ENCODE results near the gene PAK1IP1.
"Not testable (repeated sequence)": the region's sequence is repeated elsewhere in the genome, so short reads cannot be mapped to it uniquely, and the experiment has no call there.

PAK1IP1 gene

DNA sequence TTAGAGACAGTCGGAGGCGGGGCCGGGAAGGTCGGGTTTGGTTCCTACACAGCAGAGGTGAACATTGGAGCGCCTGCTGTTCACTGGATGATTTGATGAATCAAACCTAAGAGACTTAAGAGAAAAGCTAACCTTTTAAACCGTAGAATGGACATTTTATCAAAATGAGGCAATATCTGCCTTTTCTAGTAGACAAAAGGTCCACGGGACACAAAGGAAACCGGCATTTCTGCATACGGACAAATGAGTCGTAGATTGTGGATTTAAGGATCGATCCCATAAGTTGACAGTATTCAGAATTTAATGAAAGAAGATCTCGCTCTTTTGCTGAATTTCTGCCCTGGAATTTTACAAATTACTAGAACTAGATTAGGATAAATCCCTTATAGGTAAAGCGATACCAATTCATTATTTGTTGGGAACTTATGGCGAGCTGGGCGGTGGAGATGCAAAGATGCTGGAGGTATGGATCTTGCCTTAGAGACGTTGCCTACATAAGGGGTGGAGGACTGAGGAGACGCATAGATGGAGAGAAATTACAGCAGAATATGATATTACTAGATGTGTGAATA lies 400 bp downstream of the PAK1IP1 start:
- no peak for DNase-seq

DNA sequence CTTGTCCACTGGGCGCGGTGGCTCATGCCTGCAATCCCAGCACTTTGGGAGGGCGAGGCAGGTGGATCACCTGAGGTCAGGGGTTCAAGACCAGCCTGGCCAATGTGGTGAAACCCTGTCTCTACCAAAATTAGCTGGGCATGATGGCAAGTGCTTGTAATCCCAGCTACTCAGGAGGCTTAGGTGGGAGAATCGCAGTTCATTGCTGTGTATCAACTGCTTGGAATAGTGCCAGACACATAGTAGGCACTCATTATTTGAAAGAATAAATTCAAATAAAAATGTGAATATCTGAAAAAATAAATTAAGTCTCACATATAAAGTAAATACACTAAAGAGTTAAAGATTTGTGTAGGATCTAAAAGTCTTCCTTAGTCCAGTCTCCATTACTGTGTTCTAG lies 1.9 kb downstream of the PAK1IP1 start:
- DNase-seq: no peak

DNA sequence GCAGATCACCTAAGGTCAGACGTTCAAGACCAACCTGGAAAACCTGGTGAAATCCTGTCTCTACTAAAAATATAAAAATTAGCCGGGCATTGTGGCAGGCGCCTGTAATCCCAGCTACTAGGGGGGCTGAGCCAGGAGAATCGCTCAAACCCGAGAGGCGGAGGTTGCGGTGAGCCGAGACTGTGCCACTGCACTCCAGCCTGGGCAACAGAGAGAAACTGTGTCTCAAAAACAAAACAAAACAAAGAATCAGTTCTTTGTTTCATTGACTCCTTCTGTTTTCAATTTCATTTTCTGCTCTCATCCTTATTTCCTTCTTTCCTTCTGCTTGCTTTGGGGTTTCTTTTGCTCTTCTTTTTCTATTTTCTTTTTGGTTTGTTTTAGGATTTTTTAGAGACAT lies 19.2 kb downstream of the PAK1IP1 start:
- no peak for DNase-seq

DNA sequence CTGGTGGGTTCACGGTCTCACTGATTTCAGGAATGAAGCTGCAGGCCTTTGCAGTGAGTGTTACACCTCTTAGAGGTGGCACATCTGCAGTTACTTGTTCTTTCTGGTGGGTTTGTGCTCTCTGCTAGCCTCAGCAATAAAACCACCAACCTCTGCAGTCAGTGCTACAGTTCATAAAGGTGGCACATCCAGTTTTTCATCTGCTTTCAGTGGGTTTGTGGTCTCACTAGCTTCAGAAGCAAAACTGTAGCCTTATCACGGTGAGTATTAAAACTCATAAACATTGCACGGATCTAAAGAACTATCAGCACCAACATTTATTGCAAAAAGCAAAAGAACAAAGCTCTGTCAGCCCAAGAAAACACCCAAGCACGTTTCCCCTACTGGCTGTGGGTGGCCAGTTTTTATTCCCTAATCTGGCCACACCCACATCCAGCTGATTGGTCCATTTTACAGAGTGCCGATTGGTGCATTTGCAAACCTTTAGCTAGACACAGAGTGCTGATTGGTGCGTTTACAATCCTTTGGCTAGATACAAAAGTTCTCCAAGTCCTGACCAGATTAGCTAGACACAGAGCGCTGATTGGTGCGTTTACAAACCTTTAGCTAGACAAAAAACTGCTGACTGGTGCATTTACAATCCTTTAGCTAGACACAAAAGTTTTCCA lies 24.7 kb downstream of the PAK1IP1 start:
- no peak for DNase-seq

DNA sequence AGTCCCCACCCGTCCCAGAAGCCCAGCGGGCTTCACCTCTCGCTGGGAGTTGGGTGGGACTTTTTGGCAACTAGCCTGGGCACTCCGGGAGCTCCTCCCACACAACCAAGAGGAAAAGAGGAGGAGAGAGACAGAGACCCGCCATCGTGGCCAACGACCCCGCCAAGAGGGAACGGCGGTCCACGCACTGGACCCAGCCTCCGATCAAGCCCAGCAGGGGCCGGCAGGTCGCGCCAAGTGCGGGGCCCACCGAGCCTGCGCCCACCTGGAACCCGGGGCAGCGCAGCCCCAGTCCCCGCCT lies 25.1 kb downstream of the PAK1IP1 start:
- DNase-seq: no peak

DNA sequence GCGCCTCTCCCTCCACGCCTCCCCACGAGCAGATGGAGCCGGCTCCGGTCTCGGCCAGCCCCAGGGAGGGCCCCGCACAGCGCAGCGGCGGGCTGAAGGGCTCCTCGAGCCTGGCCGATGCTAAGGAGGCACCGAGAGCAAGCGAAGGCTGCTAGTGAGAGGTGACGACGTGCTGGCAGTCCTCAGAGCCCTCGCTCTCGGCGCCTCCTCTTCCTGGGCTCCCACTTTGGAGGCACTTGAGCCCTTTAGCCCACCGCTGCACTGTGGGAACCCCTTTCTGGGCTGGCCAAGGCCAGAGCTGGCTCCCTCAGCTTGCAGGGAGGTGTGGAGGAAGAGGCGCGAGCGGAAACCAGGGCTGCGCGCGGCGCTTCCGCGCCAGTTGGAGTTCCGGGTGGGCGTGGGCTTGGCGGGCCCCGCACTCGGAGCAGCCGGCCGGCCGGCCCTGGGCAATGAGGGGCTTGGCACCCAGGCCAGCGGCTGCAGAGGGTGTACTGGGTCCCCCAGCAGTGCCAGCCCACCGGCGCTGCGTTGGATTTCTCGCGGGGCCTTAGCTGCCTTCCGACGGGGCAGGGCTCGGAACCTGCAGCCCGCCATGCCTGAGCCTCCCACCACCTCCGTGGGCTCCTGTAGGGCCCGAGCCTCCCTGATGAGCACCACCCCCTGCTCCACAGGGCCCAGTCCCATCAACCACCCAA lies 25.6 kb downstream of the PAK1IP1 start:
- no peak for DNase-seq

DNA sequence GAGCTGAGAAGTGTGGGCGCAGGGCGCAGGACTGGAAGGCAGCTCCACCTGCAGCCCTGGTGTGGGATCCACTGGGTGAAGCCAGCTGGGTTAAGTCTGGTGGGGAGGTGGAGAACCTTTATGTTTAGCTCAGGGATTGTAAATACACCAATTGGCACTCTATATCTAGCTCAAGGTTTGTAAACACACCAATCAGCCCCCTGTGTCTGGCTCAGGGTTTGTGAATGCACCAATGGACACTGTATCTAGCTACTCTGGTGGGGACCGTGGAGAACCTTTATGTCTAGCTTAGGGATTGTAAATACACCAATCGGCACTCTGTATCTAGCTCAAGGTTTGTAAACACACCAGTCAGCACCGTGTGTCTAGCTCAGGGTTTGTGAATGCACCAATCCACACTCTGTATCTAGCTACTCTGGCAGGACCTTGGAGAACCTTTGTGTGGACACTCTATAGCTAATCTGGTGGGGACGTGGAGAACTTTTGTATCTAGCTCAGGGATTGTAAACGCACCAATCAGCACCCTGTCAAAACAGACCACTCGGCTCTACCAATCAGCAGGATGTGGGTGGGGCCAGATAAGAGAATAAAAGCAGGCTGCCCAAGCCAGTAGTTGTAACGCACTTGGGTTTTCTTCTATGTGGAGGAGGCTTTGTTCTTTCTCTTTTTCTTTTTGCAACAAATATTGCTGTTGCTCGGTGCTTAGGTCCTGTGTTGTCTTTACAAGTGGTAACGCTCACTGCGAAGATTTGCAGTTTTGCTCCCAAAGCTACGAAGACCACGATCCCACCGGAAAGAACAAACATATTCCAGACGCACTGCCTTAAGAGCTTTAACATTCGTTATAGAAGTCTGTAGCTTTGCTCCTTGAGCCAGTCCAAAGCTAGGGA lies 26.4 kb downstream of the PAK1IP1 start:
- DNase-seq: not testable (repeated sequence)

DNA sequence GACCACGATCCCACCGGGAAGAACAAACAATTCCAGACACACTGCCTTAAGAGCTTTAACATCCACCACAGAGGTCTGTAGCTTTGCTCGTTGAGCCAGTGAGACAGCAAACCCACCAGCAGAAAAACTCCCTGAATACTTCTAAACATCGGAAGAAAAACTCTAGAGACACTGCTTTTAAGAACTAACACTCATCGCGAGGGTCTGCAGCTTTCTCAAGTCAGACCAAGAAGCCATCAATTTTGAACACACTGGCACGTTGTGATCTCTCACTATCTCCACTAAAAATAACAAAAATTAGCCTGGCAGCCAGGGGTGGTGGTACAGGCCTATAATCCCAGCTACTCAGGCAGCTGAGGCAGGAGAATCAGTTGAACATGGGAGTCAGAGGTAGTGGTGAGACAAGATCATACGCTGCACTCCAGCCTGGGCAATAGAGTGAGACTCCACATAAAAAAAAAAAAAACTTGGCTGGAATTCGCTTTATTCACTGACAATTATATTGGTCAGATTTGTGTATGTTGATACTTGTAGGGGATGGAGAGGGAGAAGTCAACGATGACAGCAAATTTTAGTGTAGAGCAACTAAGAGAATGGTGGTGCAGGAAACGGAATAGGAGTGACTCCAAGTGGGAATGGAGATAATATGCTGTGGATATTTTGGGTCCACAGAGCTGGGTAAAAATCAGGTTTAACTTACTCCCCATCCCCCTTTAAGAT lies 27.2 kb downstream of the PAK1IP1 start:
- no peak for DNase-seq

DNA sequence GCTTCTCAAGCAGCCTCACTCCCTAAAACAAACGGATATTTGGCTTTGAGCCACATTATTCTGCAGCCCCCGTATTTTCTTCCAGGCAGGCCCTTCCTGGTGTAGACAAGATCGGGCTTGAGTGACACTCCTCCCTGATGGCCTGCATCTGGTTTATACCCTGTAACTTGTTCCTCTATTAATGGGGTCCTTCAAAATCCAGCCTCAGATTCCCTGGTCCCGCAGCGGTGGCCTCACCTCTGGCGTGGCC lies 27.7 kb downstream of the PAK1IP1 start:
- DNase-seq: peak; percentile 79

DNA sequence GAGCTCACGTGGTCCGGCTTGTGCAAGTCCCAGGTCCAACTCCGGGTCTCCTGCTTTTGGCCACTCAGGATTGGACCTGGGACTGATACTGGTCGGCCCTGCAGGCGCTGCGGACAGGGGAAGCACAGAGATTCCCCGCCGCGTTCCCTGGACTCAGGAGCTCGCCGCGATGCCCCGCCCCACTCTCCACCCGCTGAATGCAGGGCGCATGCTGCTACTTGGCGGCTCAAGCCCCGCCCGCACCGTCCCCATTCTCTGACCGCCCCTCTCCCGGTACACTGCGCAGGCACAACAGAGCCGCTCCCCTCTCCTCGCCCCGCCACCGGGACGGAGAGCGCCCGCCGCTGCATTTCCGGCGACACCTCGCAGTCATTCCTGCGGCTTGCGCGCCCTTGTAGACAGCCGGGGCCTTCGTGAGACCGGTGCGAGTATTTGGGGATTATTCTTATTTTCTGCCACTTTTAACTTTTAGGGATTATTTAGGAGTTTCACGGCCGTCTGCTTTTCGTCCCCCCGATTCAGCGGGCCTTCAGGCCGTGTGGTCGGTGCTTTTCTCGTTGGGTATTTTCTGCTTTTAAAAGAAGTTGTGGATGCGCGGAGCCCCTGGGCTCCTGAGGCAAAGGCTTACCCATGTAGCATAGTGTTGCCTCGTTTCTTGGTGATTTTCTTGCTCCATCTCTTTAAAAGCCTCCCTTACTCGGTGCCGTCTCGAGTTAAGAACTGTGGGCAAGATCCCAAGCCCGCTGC lies 28.2 kb downstream of the PAK1IP1 start, which contains the start of gene TMEM14C:
Gene TMEM14C (plus strand): TSS at position 251 of the 747 bp plus-strand sequence. CDS start 1,544 bp downstream, outside the sequence.
- DNase-seq: peak; percentile 96

DNA sequence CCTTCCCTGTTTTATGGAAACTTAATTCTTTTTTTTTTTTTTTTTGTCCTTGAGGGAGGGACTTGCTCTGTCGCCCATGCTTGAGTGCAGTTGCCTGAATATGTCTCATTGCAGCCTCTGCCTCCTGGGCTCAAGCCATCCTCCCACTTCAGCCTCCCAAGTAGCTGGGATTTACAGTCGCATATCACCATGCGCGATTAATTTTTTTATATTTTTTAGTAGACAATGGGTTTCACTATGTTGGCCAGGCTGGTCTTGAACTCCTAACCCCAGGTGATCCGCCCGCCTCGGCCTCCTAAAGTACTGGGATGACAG lies 28.8 kb downstream of the PAK1IP1 start:
- no peak for DNase-seq

DNA sequence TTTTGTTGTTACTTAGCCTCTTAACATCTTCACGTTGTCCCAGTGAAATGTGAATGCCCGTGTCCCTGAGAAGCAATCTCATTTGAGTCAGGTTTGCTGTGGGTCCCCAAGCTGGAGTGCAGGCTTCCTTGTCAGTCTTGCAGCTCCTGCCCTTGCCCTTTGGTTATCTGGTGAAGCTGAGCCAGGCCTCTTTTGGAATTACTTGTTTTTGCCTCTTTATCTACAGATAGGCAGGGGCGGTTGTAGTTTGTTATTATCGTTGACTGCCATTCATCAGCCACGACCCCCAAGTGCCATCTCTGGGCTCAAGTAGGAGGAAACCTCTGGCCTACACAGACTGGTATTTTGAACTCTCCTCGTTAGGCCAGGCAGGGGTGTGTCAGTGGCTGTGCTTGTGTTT lies 30.3 kb downstream of the PAK1IP1 start:
- no peak for DNase-seq

DNA sequence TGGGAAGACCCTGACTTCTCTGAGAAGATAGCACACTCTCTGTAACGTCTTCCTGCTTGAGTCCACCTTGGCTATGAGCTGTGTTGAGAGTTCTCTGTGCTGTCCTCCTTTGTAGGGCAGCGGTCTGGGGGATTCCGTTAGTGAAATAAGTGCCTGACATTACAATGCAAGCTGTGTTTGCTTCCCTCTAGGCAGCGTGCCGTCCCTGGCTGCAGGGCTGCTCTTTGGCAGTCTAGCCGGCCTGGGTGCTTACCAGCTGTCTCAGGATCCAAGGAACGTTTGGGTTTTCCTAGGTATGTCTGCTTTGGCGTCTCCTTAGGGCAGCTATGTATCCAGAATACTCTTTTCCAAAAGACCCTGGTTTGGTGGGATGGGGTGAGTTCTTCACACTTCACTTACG lies 30.9 kb downstream of the PAK1IP1 start:
- no peak for DNase-seq

DNA sequence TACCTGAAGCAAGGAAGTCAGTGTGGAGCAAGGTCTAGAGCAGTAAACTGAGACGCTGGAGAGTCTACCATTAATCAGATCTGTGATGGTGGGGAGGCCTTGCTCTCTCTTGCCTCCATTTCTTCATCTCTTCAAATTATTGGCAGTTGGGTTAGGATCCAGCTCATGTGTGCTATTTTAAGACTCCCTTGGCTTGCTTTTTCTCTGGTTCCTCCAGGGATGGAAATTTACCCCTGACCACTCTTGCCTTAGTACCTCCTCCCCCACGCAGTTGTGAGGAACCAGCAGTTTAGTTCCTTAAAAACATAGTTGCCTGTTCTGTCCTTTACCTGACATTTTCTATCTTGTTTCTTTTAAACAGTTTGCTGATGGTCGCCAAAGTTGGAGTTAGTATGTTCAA lies 35.5 kb downstream of the PAK1IP1 start:
- DNase-seq: no peak

DNA sequence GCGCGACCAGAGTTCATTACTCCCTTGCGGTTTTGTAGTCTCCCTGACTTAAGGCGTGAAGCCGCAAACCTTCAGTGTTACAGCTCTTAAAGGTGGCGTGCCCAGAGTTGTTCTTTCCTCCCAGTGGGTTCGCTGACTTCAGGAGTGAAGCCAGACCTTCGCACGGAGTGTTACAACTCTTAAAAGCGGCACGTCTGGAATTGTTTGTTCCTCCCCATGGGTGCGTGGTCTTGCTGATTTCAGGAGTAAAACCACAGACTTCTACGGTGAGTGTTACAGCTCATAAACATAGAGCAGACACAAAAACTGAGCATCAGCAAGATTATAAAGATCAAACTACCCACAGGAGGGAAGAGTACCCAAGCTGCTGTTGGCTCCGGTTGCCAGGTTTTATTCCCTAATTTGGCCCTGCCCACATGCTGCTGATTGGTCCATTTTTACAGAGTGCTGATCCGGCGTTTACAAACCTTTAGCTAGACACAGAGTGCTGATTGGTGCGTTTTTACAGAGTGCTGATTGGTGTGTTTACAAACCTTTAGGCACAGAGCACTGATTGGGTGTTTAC lies 38.5 kb downstream of the PAK1IP1 start:
- DNase-seq: no peak

DNA sequence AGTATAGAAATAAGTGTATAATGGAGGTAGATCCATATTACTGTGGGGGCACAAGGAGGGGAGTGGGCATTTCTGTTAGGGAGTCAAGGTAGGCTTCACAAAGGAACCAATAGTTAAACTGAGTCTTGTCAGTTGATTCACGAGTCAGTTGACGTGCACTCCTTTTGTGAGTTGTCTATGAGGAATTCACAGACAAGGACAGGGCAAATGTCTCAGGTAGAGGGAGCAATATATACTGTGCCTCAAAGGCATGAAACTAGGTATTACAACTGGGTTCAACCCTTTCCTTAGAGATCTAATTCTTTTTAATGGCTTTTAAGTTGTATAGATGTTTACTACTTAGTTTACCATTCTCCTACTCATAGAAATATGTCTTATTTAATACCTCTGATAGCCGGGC lies 39.1 kb downstream of the PAK1IP1 start:
- no peak for DNase-seq

DNA sequence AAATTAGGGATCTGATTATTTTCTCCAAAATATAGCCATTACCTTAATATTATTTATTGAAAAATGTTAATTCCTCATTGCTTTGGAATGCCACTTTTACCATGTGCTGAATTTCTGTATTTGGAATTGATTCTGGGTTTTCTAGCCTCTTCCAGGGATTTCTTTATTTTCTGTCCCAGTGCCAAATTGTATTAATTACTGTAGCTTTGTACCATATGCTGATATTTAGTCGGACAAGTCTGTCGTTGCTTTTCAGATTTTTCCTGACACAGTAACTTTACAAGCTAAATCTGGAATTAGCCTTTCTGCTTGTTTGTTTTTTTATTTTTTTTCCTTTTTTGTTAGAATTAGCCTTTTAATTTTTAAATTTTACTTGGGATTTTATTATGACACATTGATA lies 42.0 kb downstream of the PAK1IP1 start:
- DNase-seq: no peak

DNA sequence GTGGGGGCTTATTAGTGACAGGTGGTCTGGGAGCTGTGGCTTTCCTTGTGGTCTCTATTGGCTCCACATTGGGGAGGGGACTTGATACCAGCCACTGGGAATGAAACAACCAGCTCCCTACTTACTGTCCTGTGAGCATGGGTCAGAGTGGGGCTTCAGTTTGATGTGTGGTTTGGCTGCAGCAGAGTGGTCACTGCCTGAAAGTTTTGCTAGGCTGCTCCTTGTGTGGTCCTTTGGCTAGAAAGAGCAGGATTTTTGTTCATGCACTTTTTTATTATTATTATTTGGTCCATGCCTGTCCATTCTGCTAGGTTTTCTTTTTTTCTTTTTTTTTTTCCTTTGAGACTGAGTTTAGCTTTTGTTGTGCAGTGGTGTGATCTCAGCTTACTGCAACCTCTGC lies 45.3 kb downstream of the PAK1IP1 start:
- no peak for DNase-seq

DNA sequence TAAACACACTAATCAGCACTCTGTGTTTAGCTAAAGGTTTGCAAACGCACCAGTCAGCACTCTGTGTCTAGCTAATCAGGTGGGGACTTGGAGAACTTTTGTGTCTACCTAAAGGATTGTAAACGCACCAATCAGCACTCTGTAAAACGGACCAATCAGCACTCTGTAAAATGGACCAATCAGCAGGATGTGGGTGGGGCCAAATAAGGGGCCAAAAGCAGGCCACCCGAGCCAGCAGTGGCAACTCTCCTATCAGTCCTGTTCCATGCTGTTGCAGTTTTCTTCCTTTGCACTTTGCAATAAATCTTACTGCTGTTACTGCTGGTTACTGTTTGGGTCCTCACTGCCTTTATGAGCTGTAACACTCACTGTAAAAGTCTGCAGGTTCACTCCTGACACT lies 46.9 kb downstream of the PAK1IP1 start:
- not testable (repeated sequence) for DNase-seq

DNA sequence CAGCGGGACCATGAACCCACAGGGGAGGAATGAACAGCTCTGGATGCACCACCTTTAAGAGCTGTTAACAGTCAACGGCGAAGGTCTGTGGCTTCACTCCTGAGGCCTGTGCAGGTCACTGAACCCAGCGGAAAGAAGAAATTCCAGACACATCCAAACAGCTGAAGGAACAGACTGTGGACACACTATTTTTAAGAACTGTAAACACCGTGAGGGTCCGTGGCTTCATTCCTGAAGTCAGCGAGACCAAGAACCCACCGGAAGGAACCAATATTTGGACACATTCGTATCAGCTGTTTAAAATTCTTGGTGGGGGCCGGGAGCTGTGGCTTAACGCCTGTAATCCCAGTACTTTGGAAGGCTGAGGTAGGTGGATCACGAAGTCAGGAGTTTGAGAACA lies 47.5 kb downstream of the PAK1IP1 start:
- no peak for DNase-seq

DNA sequence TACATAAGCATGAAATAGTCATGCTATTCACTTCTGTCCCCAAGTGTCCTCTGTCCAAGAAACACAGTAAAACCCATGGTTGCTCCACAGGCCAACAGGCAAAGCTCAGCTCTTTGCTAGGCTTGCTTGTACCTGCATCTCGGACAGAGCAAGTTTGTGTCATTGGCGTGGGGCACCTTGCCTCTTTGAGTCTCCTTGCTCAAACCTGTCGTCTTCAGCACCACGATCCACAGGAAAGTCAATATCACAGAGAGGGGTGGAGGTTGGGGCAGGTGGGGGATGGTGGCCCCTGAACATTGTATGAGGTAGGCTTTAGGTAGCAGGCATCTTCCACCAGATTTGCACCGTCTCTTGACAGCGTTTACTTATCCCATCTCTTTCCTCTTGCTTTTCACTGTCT lies 48.7 kb downstream of the PAK1IP1 start:
- no peak for DNase-seq

DNA sequence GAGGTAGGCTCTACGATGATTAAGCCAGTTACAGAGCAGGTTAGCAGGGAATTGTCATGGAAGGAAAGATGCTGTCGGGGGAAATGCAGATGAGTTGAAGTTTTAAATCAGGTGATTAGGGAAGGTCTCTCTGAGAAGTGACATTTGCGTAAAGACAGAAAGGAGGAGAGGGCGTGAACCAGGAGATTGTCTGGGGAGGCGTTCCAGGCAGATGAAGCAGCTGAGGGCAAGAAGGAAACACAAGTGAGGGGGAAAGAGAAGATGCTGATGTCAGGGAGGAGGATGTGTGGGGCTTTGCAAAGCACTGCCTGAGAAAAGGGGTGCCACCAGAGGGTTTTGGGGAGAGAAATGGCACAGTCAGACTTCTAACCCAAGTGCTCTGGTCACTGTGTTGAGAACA lies 50.3 kb downstream of the PAK1IP1 start:
- no peak for DNase-seq

DNA sequence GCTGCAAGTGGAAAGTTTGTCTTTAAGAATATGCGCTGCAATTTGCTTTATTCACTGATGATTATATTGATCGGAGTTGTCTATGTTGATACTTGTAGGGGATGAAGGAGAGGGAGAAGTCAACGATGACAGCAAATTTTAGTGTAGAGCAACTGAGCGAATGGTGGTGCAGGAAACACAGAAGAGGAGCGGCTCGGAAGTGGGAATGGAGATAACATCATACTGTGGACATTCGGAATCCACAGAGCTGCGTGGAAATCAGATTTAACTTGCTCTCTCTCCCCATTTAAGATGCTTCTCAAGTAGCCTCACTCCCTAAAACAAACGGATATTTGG lies 52.1 kb downstream of the PAK1IP1 start:
- DNase-seq: peak; percentile 95

All from NCI-H2029 treated with DMSO at 0.1 percent for 48 hours (cell line).